ENCODE data around the gene MATN1. TPM values are rescaled to one million over a fixed set of nuclear protein-coding genes. Genes with fewer than 3 reads are reported as not detected.

MATN1 gene
- total and polyA plus RNA-seq, 2 experiments from 2014 or later, result 0.47 to 3.7 TPM

DNA sequence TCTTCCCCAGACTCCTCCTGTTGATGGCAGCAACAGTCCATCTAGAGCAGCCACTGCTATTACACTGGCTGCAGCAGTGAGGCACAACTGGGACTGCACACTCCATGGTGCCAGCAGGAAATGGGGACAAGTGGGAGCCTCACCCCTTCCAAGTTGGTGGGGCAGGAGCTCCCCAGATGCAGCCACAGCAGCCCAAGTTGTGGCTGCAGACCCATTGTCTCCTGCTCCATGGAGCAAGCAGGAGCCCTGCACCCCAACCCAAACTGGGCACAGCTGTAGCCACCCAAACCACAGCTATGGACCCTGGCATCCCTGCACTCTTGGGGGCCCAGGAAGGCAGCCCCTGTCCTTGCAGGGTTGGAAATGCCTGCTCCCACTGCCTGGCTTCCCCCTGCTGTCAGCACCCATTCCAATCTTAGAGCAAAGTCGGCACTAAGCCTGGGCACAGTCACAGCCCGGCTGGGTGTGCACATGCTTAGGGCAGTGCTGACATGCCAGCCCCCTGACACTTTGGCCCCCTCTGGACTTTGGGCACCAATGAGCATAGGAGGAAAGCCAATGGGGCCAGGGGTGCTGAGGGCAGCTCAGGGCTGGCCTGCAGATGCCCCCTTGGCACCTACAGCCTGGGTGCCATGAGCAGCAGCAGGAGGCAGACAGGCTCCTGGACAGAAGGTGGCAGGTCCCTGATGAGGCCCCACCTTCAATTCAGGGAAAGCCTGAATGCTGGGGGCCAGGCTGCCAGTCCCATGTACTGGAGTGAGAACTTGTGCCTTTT is 44.0 kb downstream of the MATN1 start:
- no peak for TF ChIP-seq EZH2 (IDR thresholded peaks at IDR 0.05; ENCODE audit: borderline replicate concordance)
- TF ChIP-seq, protein P1, sequence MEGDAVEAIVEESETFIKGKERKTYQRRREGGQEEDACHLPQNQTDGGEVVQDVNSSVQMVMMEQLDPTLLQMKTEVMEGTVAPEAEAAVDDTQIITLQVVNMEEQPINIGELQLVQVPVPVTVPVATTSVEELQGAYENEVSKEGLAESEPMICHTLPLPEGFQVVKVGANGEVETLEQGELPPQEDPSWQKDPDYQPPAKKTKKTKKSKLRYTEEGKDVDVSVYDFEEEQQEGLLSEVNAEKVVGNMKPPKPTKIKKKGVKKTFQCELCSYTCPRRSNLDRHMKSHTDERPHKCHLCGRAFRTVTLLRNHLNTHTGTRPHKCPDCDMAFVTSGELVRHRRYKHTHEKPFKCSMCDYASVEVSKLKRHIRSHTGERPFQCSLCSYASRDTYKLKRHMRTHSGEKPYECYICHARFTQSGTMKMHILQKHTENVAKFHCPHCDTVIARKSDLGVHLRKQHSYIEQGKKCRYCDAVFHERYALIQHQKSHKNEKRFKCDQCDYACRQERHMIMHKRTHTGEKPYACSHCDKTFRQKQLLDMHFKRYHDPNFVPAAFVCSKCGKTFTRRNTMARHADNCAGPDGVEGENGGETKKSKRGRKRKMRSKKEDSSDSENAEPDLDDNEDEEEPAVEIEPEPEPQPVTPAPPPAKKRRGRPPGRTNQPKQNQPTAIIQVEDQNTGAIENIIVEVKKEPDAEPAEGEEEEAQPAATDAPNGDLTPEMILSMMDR (IDR thresholded peaks at IDR 0.05; ENCODE audit: poor library complexity), result no peak
- TF ChIP-seq EZH2phosphoT487 (IDR thresholded peaks at IDR 0.05; ENCODE audit: low read depth, severe bottlenecking, unreplicated experiment), result no peak
- Histone ChIP-seq H3K27ac (no peak overlapping the region), H3K36me3 (replicated peaks; ENCODE audit: insufficient read depth, low read depth) (no peaks in the 10 kb centered on the region), H3K4me1 (ENCODE audit: insufficient read depth) (no peaks in the 10 kb centered on the region), H3K4me2 (no peak overlapping the region), H3K4me3 (no peak overlapping the region), H3K9me3 (ENCODE audit: low read depth) (peaks cover 5% of the 10 kb centered on the region), H2AFZ (no peak overlapping the region), H3K27me3 (peaks cover 17% of the 10 kb centered on the region), H3K79me2 (no peaks in the 10 kb centered on the region), H4K20me1 (ENCODE audit: insufficient read depth, poor library complexity, severe bottlenecking) (no peaks in the 10 kb centered on the region), H3K9me2 (replicated peaks; ENCODE audit: insufficient read depth) (no peaks in the 10 kb centered on the region)
- WGBS (ENCODE audit: low lambda C conversion rate, missing lambda C conversion rate), result 97% methylated on average over 2 of the region's 2 CpGs
- DNase-seq (ENCODE audit: low spot score), result no peak

DNA sequence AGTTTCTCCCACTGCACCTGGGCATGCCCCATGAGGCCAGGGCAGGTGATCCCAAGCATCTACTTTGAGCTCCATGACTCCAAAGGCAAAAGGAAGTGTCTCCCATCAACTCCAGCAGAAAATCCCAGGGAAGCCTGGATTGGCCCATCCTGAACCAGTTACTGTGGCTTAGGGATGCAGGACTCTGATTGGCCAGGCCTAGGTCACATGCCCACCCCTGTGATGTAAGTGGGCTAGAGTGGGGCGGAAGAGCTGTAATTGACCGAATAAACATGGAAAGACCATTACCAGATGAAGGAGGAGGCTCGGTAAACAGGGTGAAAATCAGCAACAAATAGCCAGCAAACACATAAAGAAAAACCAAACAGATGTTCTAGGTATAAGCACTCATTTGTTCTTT is 45.2 kb downstream of the MATN1 start:
- Histone ChIP-seq H2AFZ (no peak overlapping the region), H4K20me1 (ENCODE audit: insufficient read depth, poor library complexity, severe bottlenecking) (no peaks in the 10 kb centered on the region), H3K4me3 (no peak overlapping the region), H3K27me3 (peaks cover 6% of the 10 kb centered on the region), H3K27ac (no peak overlapping the region), H3K79me2 (no peaks in the 10 kb centered on the region), H3K36me3 (replicated peaks; ENCODE audit: insufficient read depth, low read depth) (no peaks in the 10 kb centered on the region), H3K4me1 (ENCODE audit: insufficient read depth) (no peaks in the 10 kb centered on the region), H3K4me2 (no peak overlapping the region), H3K9me2 (replicated peaks; ENCODE audit: insufficient read depth) (no peaks in the 10 kb centered on the region), H3K9me3 (ENCODE audit: low read depth) (peaks cover 5% of the 10 kb centered on the region)
- no peak for DNase-seq (ENCODE audit: low spot score)
- 79% methylated on average over 3 of the region's 3 CpGs for WGBS (ENCODE audit: low lambda C conversion rate, missing lambda C conversion rate)
- TF ChIP-seq EZH2 (IDR thresholded peaks at IDR 0.05; ENCODE audit: borderline replicate concordance), result no peak
- TF ChIP-seq, protein P1 (IDR thresholded peaks at IDR 0.05; ENCODE audit: poor library complexity), result no peak
- TF ChIP-seq EZH2phosphoT487 (IDR thresholded peaks at IDR 0.05; ENCODE audit: low read depth, severe bottlenecking, unreplicated experiment), result no peak

DNA sequence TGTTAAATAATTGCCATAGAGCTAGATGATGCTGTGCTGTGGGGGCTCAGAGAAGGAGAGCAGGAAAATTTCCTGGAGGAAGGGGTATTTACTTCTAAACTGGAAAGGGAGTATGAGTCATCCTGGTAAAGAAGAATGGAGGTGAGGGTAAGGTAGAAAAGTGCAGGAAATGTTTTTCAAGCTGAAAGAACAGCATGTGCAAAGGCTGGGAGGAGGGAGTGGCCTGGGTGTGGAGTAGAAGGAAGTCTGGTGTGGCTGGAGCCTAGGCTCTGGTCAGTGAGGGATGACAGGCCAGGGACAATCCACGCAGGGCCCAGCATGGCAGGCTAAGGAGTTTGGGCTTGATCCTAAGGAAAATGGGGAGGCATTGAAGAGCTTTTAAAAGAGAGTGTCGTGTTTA is 45.9 kb downstream of the MATN1 start:
- 88% methylated on average over 2 of the region's 2 CpGs for WGBS (ENCODE audit: low lambda C conversion rate, missing lambda C conversion rate)
- peaks cover 5% of the 10 kb centered on the region for H3K9me3 ChIP-seq (ENCODE audit: low read depth)

More for the DNA sequence above, 45.9 kb downstream of the MATN1 start:
- Histone ChIP-seq H3K79me2 (no peaks in the 10 kb centered on the region), H3K4me1 (ENCODE audit: insufficient read depth) (no peaks in the 10 kb centered on the region), H3K4me3 (no peak overlapping the region), H3K4me2 (no peak overlapping the region), H3K9me2 (replicated peaks; ENCODE audit: insufficient read depth) (no peaks in the 10 kb centered on the region), H3K36me3 (replicated peaks; ENCODE audit: insufficient read depth, low read depth) (no peaks in the 10 kb centered on the region), H4K20me1 (ENCODE audit: insufficient read depth, poor library complexity, severe bottlenecking) (no peaks in the 10 kb centered on the region), H2AFZ (no peak overlapping the region), H3K27me3 (no peaks in the 10 kb centered on the region), H3K27ac (no peak overlapping the region)
- no peak for DNase-seq (ENCODE audit: low spot score)
- TF ChIP-seq, protein P1 (IDR thresholded peaks at IDR 0.05; ENCODE audit: poor library complexity), result no peak
- TF ChIP-seq EZH2 (IDR thresholded peaks at IDR 0.05; ENCODE audit: borderline replicate concordance), result no peak
